Middle frontal gyrus (tissue), 1 donor: ENCODE results near the gene DCTPP1.

ENCODE experiments used
- DNase-seq: peaks from one replicate; pipeline ENCODE4 v3.0.0-alpha.2; 2015; ENCODE audit warnings: low spot score; ENCODE audit errors: extremely low spot score

DCTPP1 gene

GRCh38 chr16:30382111-30382881 lies 47.5 kb downstream of the DCTPP1 start, which contains the start of gene SEPTIN1:
SEPTIN1 (minus strand) TSS chr16:30382561; CDS start chr16:30382542, 19 bp downstream.
- DNase-seq: no peak

GRCh38 chr16:30381291-30382041 lies 48.4 kb downstream of the DCTPP1 start:
- DNase-seq: no peak

- DNase-seq: no peak
Observed at GRCh38 chr16:30380803-30381208, 49.0 kb downstream of the DCTPP1 start.

GRCh38 chr16:30380072-30380802 lies 49.6 kb downstream of the DCTPP1 start:
- no peak for DNase-seq

GRCh38 chr16:30379158-30379783 lies 50.6 kb downstream of the DCTPP1 start:
- no peak for DNase-seq

GRCh38 chr16:30378236-30379157 lies 51.3 kb downstream of the DCTPP1 start:
- DNase-seq: peak; percentile 98

- DNase-seq: peak; percentile 85
Observed at GRCh38 chr16:30377812-30378235, 52.0 kb downstream of the DCTPP1 start.

GRCh38 chr16:30377050-30377811 lies 52.6 kb downstream of the DCTPP1 start:
- DNase-seq: no peak

GRCh38 chr16:30376461-30376902 lies 53.3 kb downstream of the DCTPP1 start:
- DNase-seq: no peak

- DNase-seq: no peak
Observed at GRCh38 chr16:30375864-30376263, 54.0 kb downstream of the DCTPP1 start.

- DNase-seq: no peak
Observed at GRCh38 chr16:30374538-30374937, 55.3 kb downstream of the DCTPP1 start, which contains the start of gene MYL11. MYL11 (plus strand) TSS chr16:30374802; CDS start chr16:30374858, 56 bp downstream.
